Liver (tissue), 3 donors: ENCODE measurements around the gene PER2.

ENCODE experiments used
- FOXA1 ChIP-seq: IDR thresholded peaks from 2 replicates; pipeline ENCODE4 v1.6.1; 2016; ENCODE audit warnings: antibody characterized with exemption
- GABPA ChIP-seq, 2 donors: IDR thresholded peaks in 1 of 2; conservative IDR thresholded peaks in 1 of 2; 2 replicates each; pipeline ENCODE4 v1.6.1; 2016; ENCODE audit warnings: antibody characterized with exemption in 2 of 2, mild to moderate bottlenecking in 1 of 2, moderate library complexity in 1 of 2
- RXRA ChIP-seq, 2 donors: IDR thresholded peaks; 2 replicates each; pipeline ENCODE4 v1.6.1; 2017 to 2018; ENCODE audit warnings: antibody characterized with exemption in 2 of 2, mild to moderate bottlenecking in 1 of 2
- TF ChIP-seq, protein P1 (sequence below): fragments of 150-350 bp; IDR thresholded peaks from 2 replicates; pipeline ENCODE4 v1.5.1; 2017; ENCODE audit warnings: improper control_type of control experiment, low read depth, low read length; ENCODE audit not compliant: missing input control
- donor health status: healthy.
- donor health status: healthy.

DNA sequence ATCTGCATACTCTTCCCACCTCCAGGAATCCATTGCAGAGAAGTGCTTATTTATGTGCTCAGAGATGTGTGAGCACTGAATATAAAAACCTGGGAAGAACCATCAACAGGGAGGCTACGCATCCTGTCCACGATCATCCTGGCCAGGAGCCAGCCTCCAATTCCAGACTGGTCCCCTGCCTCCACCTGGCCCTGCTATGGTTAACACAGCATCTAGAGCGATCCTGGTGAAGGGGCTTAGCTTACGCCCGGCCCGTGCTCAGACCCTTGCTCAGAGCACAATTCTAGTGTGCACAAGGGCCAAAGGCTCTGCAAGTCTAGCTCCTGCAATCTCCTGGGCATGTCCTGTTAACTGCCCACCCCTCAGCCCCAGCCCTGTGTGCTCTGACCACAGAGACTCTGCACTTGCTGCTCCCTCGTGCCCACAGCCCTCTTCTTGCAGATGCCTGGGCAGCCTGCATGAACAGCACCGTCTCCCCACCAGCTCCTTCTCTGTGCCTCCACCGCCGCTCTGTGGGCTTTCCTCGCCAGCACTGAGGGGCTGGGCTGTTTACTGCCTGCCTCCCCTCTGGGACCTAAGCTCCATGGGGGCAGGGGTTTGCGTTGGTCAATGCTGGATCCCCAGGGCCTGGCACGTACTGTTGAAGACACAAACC is 6.5 kb downstream of the PER2 start:
- TF ChIP-seq, protein P1, sequence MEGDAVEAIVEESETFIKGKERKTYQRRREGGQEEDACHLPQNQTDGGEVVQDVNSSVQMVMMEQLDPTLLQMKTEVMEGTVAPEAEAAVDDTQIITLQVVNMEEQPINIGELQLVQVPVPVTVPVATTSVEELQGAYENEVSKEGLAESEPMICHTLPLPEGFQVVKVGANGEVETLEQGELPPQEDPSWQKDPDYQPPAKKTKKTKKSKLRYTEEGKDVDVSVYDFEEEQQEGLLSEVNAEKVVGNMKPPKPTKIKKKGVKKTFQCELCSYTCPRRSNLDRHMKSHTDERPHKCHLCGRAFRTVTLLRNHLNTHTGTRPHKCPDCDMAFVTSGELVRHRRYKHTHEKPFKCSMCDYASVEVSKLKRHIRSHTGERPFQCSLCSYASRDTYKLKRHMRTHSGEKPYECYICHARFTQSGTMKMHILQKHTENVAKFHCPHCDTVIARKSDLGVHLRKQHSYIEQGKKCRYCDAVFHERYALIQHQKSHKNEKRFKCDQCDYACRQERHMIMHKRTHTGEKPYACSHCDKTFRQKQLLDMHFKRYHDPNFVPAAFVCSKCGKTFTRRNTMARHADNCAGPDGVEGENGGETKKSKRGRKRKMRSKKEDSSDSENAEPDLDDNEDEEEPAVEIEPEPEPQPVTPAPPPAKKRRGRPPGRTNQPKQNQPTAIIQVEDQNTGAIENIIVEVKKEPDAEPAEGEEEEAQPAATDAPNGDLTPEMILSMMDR = no peak
- no peak for TF ChIP-seq FOXA1
- TF ChIP-seq GABPA (IDR thresholded peaks at IDR 0.05 in 1 of 2, conservative IDR thresholded peaks at IDR 0.05 in 1 of 2) = no peak
- no peak for TF ChIP-seq RXRA (IDR thresholded peaks at IDR 0.05)
